GM12878 (cell line): ENCODE data around the gene SENP3. TPM values are rescaled to one million over a fixed set of nuclear protein-coding genes. Genes with fewer than 3 reads are reported as not detected.

Experiments used
- CHD1 ChIP-seq: IDR thresholded peaks from 2 replicates; pipeline ENCODE4 v1.6.1; 2012; ENCODE audit warnings: low read depth, low read length, improper control_type of control experiment
- CREM ChIP-seq: IDR thresholded peaks from 2 replicates; pipeline ENCODE4 v1.6.1; 2014; ENCODE audit warnings: antibody characterized with exemption, low read depth
- POLR2A ChIP-seq: IDR thresholded peaks from 2 replicates; pipeline ENCODE4 v1.6.1; 2011; ENCODE audit warnings: low read depth, mild to moderate bottlenecking, low read length
- RELA ChIP-seq: fragments of 450-650 bp; IDR thresholded peaks from 2 replicates; pipeline ENCODE4 v1.8.0; 2014; ENCODE audit warnings: borderline replicate concordance; ENCODE audit not compliant: partially characterized antibody
- SMC3 ChIP-seq: IDR thresholded peaks from 2 replicates; pipeline ENCODE4 v1.6.1; 2011; ENCODE audit warnings: low read length, improper control_type of control experiment, borderline replicate concordance
- SREBF1 ChIP-seq: IDR thresholded peaks from 2 replicates; pipeline ENCODE4 v1.6.1; 2012; ENCODE audit warnings: mild to moderate bottlenecking, low read length
- TAF1 ChIP-seq: IDR thresholded peaks from 2 replicates; pipeline ENCODE4 v1.6.1; 2011; ENCODE audit warnings: mild to moderate bottlenecking, low read depth, low read length, borderline replicate concordance
- TARDBP ChIP-seq: IDR thresholded peaks from 2 replicates; pipeline ENCODE4 v1.6.1; 2016; ENCODE audit warnings: borderline replicate concordance
- TCF3 ChIP-seq: IDR thresholded peaks from 2 replicates; pipeline ENCODE4 v1.6.1; 2012; ENCODE audit warnings: low read depth, mild to moderate bottlenecking, low read length, borderline replicate concordance; ENCODE audit not compliant: insufficient read depth
- polyA plus RNA-seq, 11 experiments: library from polyadenylated mRNA; depleted of rRNA in 4 of 11; unstranded in 6 of 11; stranded (reverse) in 5 of 11; fragments of >200 nt; fragmentation: Nextera tagmentation in 4 of 11; fragmentation: Illumina TruSeq in 1 of 11; extraction: Ambion mirVana in 4 of 11; extraction: Trizol in 1 of 11; gene quantifications; 1 replicate in 1 of 11; 2 replicates in 10 of 11; pipeline versions ENCODE4 v1.2.1 to v1.2.3, GENCODE V29; 2011 to 2016; ENCODE audit warnings: inconsistent platforms in 2 of 11, missing spikeins in 2 of 11, low read depth in 1 of 11
- total RNA-seq, 4 experiments: library from RNA; depleted of rRNA in 3 of 4; stranded (reverse); fragments of >200 nt in 3 of 4; fragmentation: Illumina TruSeq in 1 of 4; extraction: Trizol in 1 of 4; gene quantifications; 2 replicates each; pipeline versions ENCODE4 v1.2.1 to v1.2.3, GENCODE V29; 2013 to 2021
- TF ChIP-seq, protein P1 (sequence below): fragments of 450-650 bp; formaldehyde crosslinking; IDR thresholded peaks from 2 replicates; pipeline ENCODE4 v1.4.0; 2020; ENCODE audit warnings: mild to moderate bottlenecking, moderate library complexity
- TF ChIP-seq, protein P2 (sequence below): IDR thresholded peaks from 2 replicates; pipeline ENCODE4 v1.6.1; 2011; ENCODE audit warnings: low read depth, mild to moderate bottlenecking, low read length, moderate library complexity, borderline replicate concordance; ENCODE audit errors: extremely low read depth

Gene SENP3
- total and polyA plus RNA-seq, 10 of the 15 experiments (the other 5 are each of a cell fraction or from before 2014, with no cell fraction given) = 1.8 to 113 (median 72.3) TPM

DNA sequence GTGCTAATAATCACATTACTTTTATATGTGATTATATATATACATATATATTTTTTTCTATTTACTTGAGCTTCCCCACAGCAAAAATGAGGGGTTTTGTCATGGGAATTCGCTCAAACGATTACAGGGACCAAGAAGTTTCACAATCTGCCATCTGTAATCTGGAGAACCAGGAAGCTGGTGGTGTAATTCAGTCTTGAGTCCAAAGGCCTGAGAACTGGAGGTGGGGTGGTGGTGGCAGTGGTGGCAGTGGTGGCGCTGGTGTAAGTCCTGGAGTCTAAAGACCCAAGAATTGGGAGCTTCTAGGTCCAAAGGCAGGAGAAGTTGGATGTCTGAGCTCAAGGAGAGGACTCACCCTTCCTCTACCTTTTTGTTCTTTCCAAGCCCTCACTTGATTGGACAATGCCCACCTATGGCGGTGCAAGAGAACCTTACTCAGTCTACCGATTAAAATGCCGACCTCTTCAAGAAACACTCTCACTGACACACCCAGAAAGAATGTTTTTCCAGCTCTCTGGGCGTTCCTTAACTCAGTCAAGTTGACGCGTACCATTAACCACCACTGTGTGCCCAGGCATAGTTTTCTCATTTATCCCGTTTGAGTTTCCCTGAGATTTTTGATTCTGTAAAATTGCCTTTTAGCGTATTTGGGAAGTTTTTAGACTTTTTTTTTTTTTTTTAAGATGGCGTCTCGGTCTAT is 45.7 kb upstream of the SENP3 start (continued):
- TF ChIP-seq, protein P1, sequence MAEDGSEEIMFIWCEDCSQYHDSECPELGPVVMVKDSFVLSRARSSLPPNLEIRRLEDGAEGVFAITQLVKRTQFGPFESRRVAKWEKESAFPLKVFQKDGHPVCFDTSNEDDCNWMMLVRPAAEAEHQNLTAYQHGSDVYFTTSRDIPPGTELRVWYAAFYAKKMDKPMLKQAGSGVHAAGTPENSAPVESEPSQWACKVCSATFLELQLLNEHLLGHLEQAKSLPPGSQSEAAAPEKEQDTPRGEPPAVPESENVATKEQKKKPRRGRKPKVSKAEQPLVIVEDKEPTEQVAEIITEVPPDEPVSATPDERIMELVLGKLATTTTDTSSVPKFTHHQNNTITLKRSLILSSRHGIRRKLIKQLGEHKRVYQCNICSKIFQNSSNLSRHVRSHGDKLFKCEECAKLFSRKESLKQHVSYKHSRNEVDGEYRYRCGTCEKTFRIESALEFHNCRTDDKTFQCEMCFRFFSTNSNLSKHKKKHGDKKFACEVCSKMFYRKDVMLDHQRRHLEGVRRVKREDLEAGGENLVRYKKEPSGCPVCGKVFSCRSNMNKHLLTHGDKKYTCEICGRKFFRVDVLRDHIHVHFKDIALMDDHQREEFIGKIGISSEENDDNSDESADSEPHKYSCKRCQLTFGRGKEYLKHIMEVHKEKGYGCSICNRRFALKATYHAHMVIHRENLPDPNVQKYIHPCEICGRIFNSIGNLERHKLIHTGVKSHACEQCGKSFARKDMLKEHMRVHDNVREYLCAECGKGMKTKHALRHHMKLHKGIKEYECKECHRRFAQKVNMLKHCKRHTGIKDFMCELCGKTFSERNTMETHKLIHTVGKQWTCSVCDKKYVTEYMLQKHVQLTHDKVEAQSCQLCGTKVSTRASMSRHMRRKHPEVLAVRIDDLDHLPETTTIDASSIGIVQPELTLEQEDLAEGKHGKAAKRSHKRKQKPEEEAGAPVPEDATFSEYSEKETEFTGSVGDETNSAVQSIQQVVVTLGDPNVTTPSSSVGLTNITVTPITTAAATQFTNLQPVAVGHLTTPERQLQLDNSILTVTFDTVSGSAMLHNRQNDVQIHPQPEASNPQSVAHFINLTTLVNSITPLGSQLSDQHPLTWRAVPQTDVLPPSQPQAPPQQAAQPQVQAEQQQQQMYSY (CRISPR knock-in tag) = no peak
- TF ChIP-seq CREM (no peak), TCF3 (no peak), SMC3 (no peak), POLR2A (no peak), SREBF1 (no peak), TARDBP (no peak), TAF1 (no peak), CHD1 (no peak), RELA (no peak)
- TF ChIP-seq, protein P2, sequence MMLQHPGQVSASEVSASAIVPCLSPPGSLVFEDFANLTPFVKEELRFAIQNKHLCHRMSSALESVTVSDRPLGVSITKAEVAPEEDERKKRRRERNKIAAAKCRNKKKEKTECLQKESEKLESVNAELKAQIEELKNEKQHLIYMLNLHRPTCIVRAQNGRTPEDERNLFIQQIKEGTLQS = no peak
